Measurements from ENCODE around the gene NKG7.
"Not testable (repeated sequence)": the region's sequence is repeated elsewhere in the genome, so short reads cannot be mapped to it uniquely, and the experiment has no call there.

DNA sequence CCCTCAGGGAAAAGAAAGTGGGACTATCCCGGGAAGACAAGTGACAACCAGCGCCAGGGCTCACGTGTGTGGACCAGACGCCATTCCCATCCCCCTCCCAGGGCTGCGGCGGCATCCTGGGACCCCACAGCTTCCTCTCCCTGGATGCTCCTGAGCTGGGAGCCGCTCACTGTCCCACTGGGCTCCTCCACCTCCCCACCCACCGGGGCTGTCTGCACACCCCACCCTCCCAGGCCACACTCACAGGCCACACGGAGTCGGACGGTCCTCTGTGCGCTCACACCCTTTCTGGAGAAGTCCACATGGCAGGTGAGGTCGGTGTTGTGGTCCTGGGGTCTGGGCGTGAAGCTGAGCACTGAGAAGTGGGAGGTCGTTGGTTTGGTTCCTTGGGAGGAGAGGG lies 44.0 kb upstream of the NKG7 start:
- TF ChIP-seq POLR2A (IDR thresholded peaks at IDR 0.05): not testable (repeated sequence)
- TF ChIP-seq, protein P1, sequence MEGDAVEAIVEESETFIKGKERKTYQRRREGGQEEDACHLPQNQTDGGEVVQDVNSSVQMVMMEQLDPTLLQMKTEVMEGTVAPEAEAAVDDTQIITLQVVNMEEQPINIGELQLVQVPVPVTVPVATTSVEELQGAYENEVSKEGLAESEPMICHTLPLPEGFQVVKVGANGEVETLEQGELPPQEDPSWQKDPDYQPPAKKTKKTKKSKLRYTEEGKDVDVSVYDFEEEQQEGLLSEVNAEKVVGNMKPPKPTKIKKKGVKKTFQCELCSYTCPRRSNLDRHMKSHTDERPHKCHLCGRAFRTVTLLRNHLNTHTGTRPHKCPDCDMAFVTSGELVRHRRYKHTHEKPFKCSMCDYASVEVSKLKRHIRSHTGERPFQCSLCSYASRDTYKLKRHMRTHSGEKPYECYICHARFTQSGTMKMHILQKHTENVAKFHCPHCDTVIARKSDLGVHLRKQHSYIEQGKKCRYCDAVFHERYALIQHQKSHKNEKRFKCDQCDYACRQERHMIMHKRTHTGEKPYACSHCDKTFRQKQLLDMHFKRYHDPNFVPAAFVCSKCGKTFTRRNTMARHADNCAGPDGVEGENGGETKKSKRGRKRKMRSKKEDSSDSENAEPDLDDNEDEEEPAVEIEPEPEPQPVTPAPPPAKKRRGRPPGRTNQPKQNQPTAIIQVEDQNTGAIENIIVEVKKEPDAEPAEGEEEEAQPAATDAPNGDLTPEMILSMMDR (IDR thresholded peaks at IDR 0.05): not testable (repeated sequence)
